K562 (cell line): ENCODE data around the gene NUP160. TPM values are rescaled to one million over a fixed set of nuclear protein-coding genes. Genes with fewer than 3 reads are reported as not detected.

Experiments
- AFF1 ChIP-seq, 2 experiments: fragments of 450-650 bp; IDR thresholded peaks; 2 replicates each; pipeline ENCODE4 v1.6.1; 2018; ENCODE audit warnings: mild to moderate bottlenecking in 2 of 2, low read depth in 1 of 2; ENCODE audit not compliant: partially characterized antibody in 2 of 2
- BHLHE40 ChIP-seq: IDR thresholded peaks from 2 replicates; pipeline ENCODE4 v1.6.1; 2011; ENCODE audit warnings: low read length, improper control_type of control experiment
- BRF2 ChIP-seq: IDR thresholded peaks from 3 replicates; pipeline ENCODE4 v1.6.1; 2011; ENCODE audit warnings: borderline replicate concordance, mild to moderate bottlenecking; ENCODE audit not compliant: insufficient read length, insufficient read depth
- CREBBP ChIP-seq: IDR thresholded peaks from one replicate; pipeline ENCODE4 v1.6.1; 2012; ENCODE audit warnings: low read depth, mild to moderate bottlenecking, control low read depth, inconsistent platforms, low read length
- EP400 ChIP-seq: fragments of 450-650 bp; IDR thresholded peaks from 2 replicates; pipeline ENCODE4 v1.6.1; 2017; ENCODE audit warnings: antibody characterized with exemption, mild to moderate bottlenecking, moderate library complexity
- FOSL1 ChIP-seq: fragments of 200-800 bp; sonication (Bioruptor generic); conservative IDR thresholded peaks from 2 replicates; pipeline ENCODE4 v1.6.1; 2016; ENCODE audit warnings: missing genetic modification characterization, missing compliant biosample characterization
- HDAC1 ChIP-seq, 2 experiments: fragments of 450-650 bp; IDR thresholded peaks; 2 replicates each; pipeline ENCODE4 v1.6.1; 2016 to 2017; ENCODE audit warnings: inconsistent platforms in 1 of 2, mild to moderate bottlenecking in 1 of 2, moderate library complexity in 1 of 2
- JUND ChIP-seq, 2 experiments: IDR thresholded peaks; 2 replicates in 1 of 2; 3 replicates in 1 of 2; pipeline ENCODE4 v1.6.1; 2011; ENCODE audit warnings: borderline replicate concordance in 2 of 2, low read depth in 2 of 2, low read length in 2 of 2, improper control_type of control experiment in 1 of 2, missing biosample characterization in 1 of 2, missing genetic modification characterization in 1 of 2, missing genetic modification reagents in 1 of 2
- MBD1 ChIP-seq: fragments of 250-450 bp; sonication (Bioruptor Pico); IDR thresholded peaks from 2 replicates; pipeline ENCODE4 v1.8.0; 2022; ENCODE audit warnings: inconsistent platforms
- NCOR1 ChIP-seq: fragments of 450-650 bp; IDR thresholded peaks from 2 replicates; pipeline ENCODE4 v1.6.1; 2016; ENCODE audit warnings: mild to moderate bottlenecking, moderate library complexity
- NFIC ChIP-seq: fragments of 450-650 bp; IDR thresholded peaks from 2 replicates; pipeline ENCODE4 v1.6.1; 2017; ENCODE audit warnings: mild to moderate bottlenecking, inconsistent platforms
- RBM34 ChIP-seq: fragments of 200-400 bp; formaldehyde crosslinking; IDR thresholded peaks from 2 replicates; pipeline ENCODE4 v1.6.1; 2018; ENCODE audit warnings: low read length, borderline replicate concordance; ENCODE audit not compliant: insufficient read depth
- SMAD1 ChIP-seq: fragments of 150-350 bp; IDR thresholded peaks from 2 replicates; pipeline ENCODE4 v1.6.1; 2014; ENCODE audit warnings: low read length, low read depth; ENCODE audit not compliant: partially characterized antibody
- SMARCE1 ChIP-seq: fragments of 450-650 bp; IDR thresholded peaks from 2 replicates; pipeline ENCODE4 v1.7.1; 2016; ENCODE audit warnings: mild to moderate bottlenecking
- USF1 ChIP-seq: sonication (generic); formaldehyde crosslinking; IDR thresholded peaks from 2 replicates; pipeline ENCODE4 v1.9.0; 2022; ENCODE audit warnings: mild to moderate bottlenecking, missing genetic modification reagents
- ZNF717 ChIP-seq: fragments of 250-450 bp; sonication (Bioruptor Pico); IDR thresholded peaks from 2 replicates; pipeline ENCODE4 v1.5.0; 2021
- polyA plus RNA-seq, 8 experiments: library from polyadenylated mRNA; depleted of rRNA in 4 of 8; stranded (reverse) in 5 of 8; unstranded in 3 of 8; fragments of >200 nt; fragmentation: Nextera tagmentation in 2 of 8; fragmentation: Illumina TruSeq in 1 of 8; extraction: Ambion mirVana in 2 of 8; extraction: Trizol in 1 of 8; gene quantifications; 2 replicates each; pipeline versions ENCODE4 v1.2.1 to v1.2.3, GENCODE V29; 2011 to 2014; ENCODE audit warnings: inconsistent platforms in 1 of 8, missing spikeins in 1 of 8
- total RNA-seq, 7 experiments: library from RNA; depleted of rRNA in 6 of 7; stranded (reverse); fragments of >200 nt in 6 of 7; fragmentation: Illumina TruSeq in 2 of 7; extraction: Trizol in 2 of 7; gene quantifications; 2 replicates each; pipeline versions ENCODE4 v1.2.1 to v1.2.3, GENCODE V29; 2011 to 2021; ENCODE audit warnings: low replicate concordance in 1 of 7
- TF ChIP-seq, protein P1 (sequence below): fragments of 250-450 bp; sonication (Bioruptor Pico); IDR thresholded peaks from 2 replicates; pipeline ENCODE4 v1.4.0; 2020; ENCODE audit warnings: borderline replicate concordance

Gene NUP160
- total and polyA plus RNA-seq, 9 of the 15 experiments (the other 6 are each of a cell fraction or from before 2014, with no cell fraction given) = 41.5 to 112 (median 65.0) TPM

GRCh38 chr11:47861728-47862127, 13.6 kb upstream of the NUP160 start (continued):
- TF ChIP-seq AFF1 (IDR thresholded peaks at IDR 0.05; ENCODE audit: low read depth in 1 of 2, partially characterized antibody in 2 of 2) (no peak), SMARCE1 (no peak), BHLHE40 (peak; percentile 71; the same call in 1 of the 2 replicates), USF1 (CRISPR knock-in tag) (no peak), ZNF717 (CRISPR knock-in tag) (no peak), RBM34 (no peak), CREBBP (no peak), EP400 (0 out of 2 replicates have a peak, but pooled peaks have one; percentile 13), JUND (IDR thresholded peaks at IDR 0.05; ENCODE audit: borderline replicate concordance, low read depth, low read length) (peak; percentile 57; the same call in 1 of the 2 replicates), JUND (tag; IDR thresholded peaks at IDR 0.05; ENCODE audit: borderline replicate concordance, low read depth, low read length) (peak; percentile 50; the same call in 1 of the 3 replicates), NFIC (peak; percentile 23; the same call in 1 of the 2 replicates), NCOR1 (no peak), FOSL1 (0 out of 2 replicates have a peak, but pooled peaks have one; percentile 17), SMAD1 (no peak), BRF2 (no peak), MBD1 (no peak), HDAC1 (IDR thresholded peaks at IDR 0.05) (no peak)
- TF ChIP-seq, protein P1, sequence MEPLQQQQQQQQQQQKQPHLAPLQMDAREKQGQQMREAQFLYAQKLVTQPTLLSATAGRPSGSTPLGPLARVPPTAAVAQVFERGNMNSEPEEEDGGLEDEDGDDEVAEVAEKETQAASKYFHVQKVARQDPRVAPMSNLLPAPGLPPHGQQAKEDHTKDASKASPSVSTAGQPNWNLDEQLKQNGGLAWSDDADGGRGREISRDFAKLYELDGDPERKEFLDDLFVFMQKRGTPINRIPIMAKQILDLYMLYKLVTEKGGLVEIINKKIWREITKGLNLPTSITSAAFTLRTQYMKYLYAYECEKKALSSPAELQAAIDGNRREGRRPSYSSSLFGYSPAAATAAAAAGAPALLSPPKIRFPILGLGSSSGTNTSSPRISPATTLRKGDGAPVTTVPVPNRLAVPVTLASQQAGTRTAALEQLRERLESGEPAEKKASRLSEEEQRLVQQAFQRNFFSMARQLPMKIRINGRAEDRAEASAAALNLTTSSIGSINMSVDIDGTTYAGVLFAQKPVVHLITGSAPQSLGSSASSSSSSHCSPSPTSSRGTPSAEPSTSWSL (CRISPR knock-in tag) = no peak
